WTC11 (cell line): Measurements from ENCODE around the gene HDHD2. TPM values are rescaled to one million over a fixed set of nuclear protein-coding genes. Genes with fewer than 3 reads are reported as not detected.

Source experiments
- ATAC-seq: fragments of 200-7000 bp; cut with Tn5 transposase; 2 replicates; pipeline ENCODE4 v1.10.0; 2021; ENCODE audit warnings: mild to moderate bottlenecking, moderate library complexity
- CTCF ChIA-PET: fragments of 300-600 bp; sonication (Branson Sonifier 250); formaldehyde crosslinking; loops from one replicate; lab custom pipeline; 2021; ENCODE audit warnings: antibody characterized with exemption; lab: Charles Lee
- POLR2A ChIA-PET: fragments of 350-600 bp; sonication (Branson Sonifier 250); formaldehyde crosslinking; loops from one replicate; lab custom pipeline; 2021; ENCODE audit warnings: antibody characterized with exemption; lab: Charles Lee
- DNase-seq: peaks from one replicate; pipeline ENCODE4 v3.0.0; 2021; ENCODE audit warnings: low spot score
- H3K27ac Mint-ChIP-seq: 2 replicates; pipeline ENCODE4 v1.8.0; 2021; ENCODE audit warnings: mixed read lengths
- H3K27me3 Mint-ChIP-seq: 2 replicates; pipeline ENCODE4 v1.8.0; 2021; ENCODE audit warnings: low read depth, mild to moderate bottlenecking, moderate library complexity, mixed read lengths
- H3K36me3 Mint-ChIP-seq: 2 replicates; pipeline ENCODE4 v1.8.0; 2021; ENCODE audit warnings: mixed read lengths
- H3K4me1 Mint-ChIP-seq: 2 replicates; pipeline ENCODE4 v1.8.0; 2022; ENCODE audit warnings: mixed read lengths
- H3K4me3 Mint-ChIP-seq: 2 replicates; pipeline ENCODE4 v1.8.0; 2021; ENCODE audit warnings: mild to moderate bottlenecking, moderate library complexity, mixed read lengths
- H3K9me3 Mint-ChIP-seq: 2 replicates; pipeline ENCODE4 v1.8.0; 2021; ENCODE audit warnings: mixed read lengths
- FOXK1 ChIP-seq: sonication (generic); formaldehyde crosslinking; IDR thresholded peaks from 2 replicates; pipeline ENCODE4 v1.8.0; 2022; ENCODE audit warnings: mild to moderate bottlenecking, moderate library complexity, missing genetic modification reagents
- NR2C2 ChIP-seq: sonication (generic); formaldehyde crosslinking; IDR thresholded peaks from 2 replicates; pipeline ENCODE4 v1.8.0; 2022; ENCODE audit warnings: mild to moderate bottlenecking, missing genetic modification reagents
- ZNF121 ChIP-seq: sonication (generic); formaldehyde crosslinking; IDR thresholded peaks from 2 replicates; pipeline ENCODE4 v1.8.0; 2023; ENCODE audit warnings: missing genetic modification reagents
- ZNF232 ChIP-seq: sonication (generic); formaldehyde crosslinking; IDR thresholded peaks from 2 replicates; pipeline ENCODE4 v1.8.0; 2022; ENCODE audit warnings: mild to moderate bottlenecking, missing genetic modification reagents
- total RNA-seq: library from RNA; stranded (reverse); gene quantifications from 3 replicates; pipeline ENCODE4 v1.2.3, GENCODE V29; 2021
- TF ChIP-seq, protein P1 (sequence below): sonication (generic); formaldehyde crosslinking; conservative IDR thresholded peaks from 2 replicates; pipeline ENCODE4 v1.8.1; 2023; ENCODE audit warnings: mild to moderate bottlenecking, low read depth, missing genetic modification reagents, moderate library complexity
- TF ChIP-seq, protein P2 (sequence below): sonication (generic); formaldehyde crosslinking; IDR thresholded peaks from 2 replicates; pipeline ENCODE4 v1.8.0; 2022; ENCODE audit warnings: mild to moderate bottlenecking, missing genetic modification reagents

HDHD2 gene
- total RNA-seq, 1 experiment from 2014 or later = 42.1 TPM

DNA sequence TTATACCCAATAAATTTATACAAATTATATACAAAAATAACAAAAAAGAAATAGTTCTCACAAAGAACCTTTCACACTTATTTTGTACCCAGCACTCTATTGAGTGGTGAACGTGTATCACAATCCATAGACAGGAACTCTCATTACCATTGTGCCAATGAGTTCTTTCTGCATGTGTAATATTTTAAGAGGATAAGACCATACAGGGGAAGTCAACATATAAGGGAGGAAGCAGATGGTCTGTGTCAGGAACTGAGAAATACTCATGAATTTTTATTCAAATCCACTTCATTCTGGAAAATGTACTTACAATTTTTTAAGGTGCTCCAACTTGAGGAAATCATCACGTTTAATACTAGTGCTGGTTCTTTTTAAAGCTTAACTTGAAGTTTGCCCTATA is 87.8 kb downstream of the HDHD2 start:
- H3K36me3 Mint-ChIP-seq = no peaks in the 10 kb centered on the region
- CTCF ChIA-PET = no interaction called here
- H3K27ac Mint-ChIP-seq = no peak overlapping the region
- H3K9me3 Mint-ChIP-seq = 0 out of 2 replicates have a peak, but pooled peaks cover 2% of the 10 kb centered on the region
- H3K4me3 Mint-ChIP-seq = no peak overlapping the region
- POLR2A ChIA-PET = no interaction called here
- DNase-seq (no peak), ATAC-seq (no peak)
- no peaks in the 10 kb centered on the region; the same call in 1 of the 2 replicates for H3K27me3 Mint-ChIP-seq
- TF ChIP-seq ZNF232 (CRISPR knock-in tag) (no peak), ZNF121 (no peak), FOXK1 (no peak), NR2C2 (CRISPR knock-in tag) (no peak)
- TF ChIP-seq, protein P1, sequence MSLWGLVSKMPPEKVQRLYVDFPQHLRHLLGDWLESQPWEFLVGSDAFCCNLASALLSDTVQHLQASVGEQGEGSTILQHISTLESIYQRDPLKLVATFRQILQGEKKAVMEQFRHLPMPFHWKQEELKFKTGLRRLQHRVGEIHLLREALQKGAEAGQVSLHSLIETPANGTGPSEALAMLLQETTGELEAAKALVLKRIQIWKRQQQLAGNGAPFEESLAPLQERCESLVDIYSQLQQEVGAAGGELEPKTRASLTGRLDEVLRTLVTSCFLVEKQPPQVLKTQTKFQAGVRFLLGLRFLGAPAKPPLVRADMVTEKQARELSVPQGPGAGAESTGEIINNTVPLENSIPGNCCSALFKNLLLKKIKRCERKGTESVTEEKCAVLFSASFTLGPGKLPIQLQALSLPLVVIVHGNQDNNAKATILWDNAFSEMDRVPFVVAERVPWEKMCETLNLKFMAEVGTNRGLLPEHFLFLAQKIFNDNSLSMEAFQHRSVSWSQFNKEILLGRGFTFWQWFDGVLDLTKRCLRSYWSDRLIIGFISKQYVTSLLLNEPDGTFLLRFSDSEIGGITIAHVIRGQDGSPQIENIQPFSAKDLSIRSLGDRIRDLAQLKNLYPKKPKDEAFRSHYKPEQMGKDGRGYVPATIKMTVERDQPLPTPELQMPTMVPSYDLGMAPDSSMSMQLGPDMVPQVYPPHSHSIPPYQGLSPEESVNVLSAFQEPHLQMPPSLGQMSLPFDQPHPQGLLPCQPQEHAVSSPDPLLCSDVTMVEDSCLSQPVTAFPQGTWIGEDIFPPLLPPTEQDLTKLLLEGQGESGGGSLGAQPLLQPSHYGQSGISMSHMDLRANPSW = no peak
- TF ChIP-seq, protein P2, sequence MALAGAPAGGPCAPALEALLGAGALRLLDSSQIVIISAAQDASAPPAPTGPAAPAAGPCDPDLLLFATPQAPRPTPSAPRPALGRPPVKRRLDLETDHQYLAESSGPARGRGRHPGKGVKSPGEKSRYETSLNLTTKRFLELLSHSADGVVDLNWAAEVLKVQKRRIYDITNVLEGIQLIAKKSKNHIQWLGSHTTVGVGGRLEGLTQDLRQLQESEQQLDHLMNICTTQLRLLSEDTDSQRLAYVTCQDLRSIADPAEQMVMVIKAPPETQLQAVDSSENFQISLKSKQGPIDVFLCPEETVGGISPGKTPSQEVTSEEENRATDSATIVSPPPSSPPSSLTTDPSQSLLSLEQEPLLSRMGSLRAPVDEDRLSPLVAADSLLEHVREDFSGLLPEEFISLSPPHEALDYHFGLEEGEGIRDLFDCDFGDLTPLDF (CRISPR knock-in tag) = no peak
- H3K4me1 Mint-ChIP-seq = no peaks in the 10 kb centered on the region

Other genes starting within 250 kb of the HDHD2 start
- 50.7 to 60.6 TPM (median 57.8 TPM) in 3 replicates for gene PIAS2, start 233.0 kb downstream of the HDHD2 start, total RNA-seq
- gene KATNAL2, start 232.9 kb downstream of the HDHD2 start, total RNA-seq = 9.9 to 12.1 TPM (median 11.7 TPM) in 3 replicates
- gene ELOA2, start 114.9 kb downstream of the HDHD2 start, total RNA-seq = not detected in 3 replicates
- gene IER3IP1, start 25.9 kb upstream of the HDHD2 start, total RNA-seq = 6.7 to 7.7 TPM (median 7.3 TPM) in 3 replicates
- 0.34 to 1.3 TPM (median 0.37 TPM) in 3 replicates for gene SKOR2, start 101.2 kb upstream of the HDHD2 start, total RNA-seq